HCT116 (cell line): Measurements from ENCODE around the gene TNFAIP2. TPM values are rescaled to one million over a fixed set of nuclear protein-coding genes. Genes with fewer than 3 reads are reported as not detected.
A peak's percentile ranks its signal among the peaks of the same experiment; 100 is the strongest.

Experiments
- ATAC-seq: fragments of 200-7000 bp; cut with Tn5 transposase; 2 replicates; pipeline ENCODE4 v1.9.1; 2020; ENCODE audit warnings: mild to moderate bottlenecking, moderate library complexity
- BruUV-seq: library from RNA; stranded (reverse); fragments of 400-500 nt; replicated peaks from 2 replicates; lab custom pipeline; 2021; lab: Mats Ljungman, UMichigan
- CTCF ChIA-PET: fragments of 300-600 bp; sonication (Branson Sonifier 250); formaldehyde crosslinking; loops from one replicate; lab custom pipeline; 2021; ENCODE audit warnings: antibody characterized with exemption; lab: Charles Lee
- POLR2A ChIA-PET: fragments of 300-600, 350-600 bp; sonication (Branson Sonifier 250); formaldehyde crosslinking; loops from one replicate; lab custom pipeline; 2021; ENCODE audit warnings: antibody characterized with exemption; lab: Charles Lee
- RAD21 ChIA-PET, 2 experiments: fragments of 300-600 bp; sonication (Branson Sonifier 250); formaldehyde crosslinking; loops; one replicate each; lab custom pipeline; 2023; ENCODE audit warnings: low total read pairs in 2 of 2; ENCODE audit not compliant: uncharacterized antibody in 2 of 2, unreplicated experiment in 2 of 2, low non-redundant PET in 1 of 2; lab: Charles Lee
- DNase-seq: peaks from one replicate; pipeline ENCODE4 v3.0.0-alpha.2; 2010; ENCODE audit warnings: low read depth, low spot score
- H2AFZ ChIP-seq: fragments of 200-600 bp; shearing (Covaris generic), sonication (generic); 2 replicates; pipeline ENCODE4 v1.6.1; 2017; ENCODE audit warnings: low read depth, mixed run types, mixed read lengths, antibody characterized with exemption, low read length; ENCODE audit not compliant: poor library complexity, severe bottlenecking
- H3K27ac ChIP-seq: 2 replicates; pipeline ENCODE4 v1.5.1; 2012; ENCODE audit warnings: low read depth, low read length
- H3K27me3 ChIP-seq: fragments of 200-600 bp; sonication (generic); 2 replicates; pipeline ENCODE4 v1.6.1; 2016; ENCODE audit warnings: mixed run types, low read length, mixed read lengths; ENCODE audit not compliant: insufficient read depth
- H3K36me3 ChIP-seq, 2 experiments: fragments of 200-500 bp in 1 of 2; fragments of 200-600 bp in 1 of 2; sonication (Bioruptor generic) in 1 of 2; sonication (generic) in 1 of 2; 2 replicates each; pipeline versions ENCODE4 v1.5.1 to v1.6.1; 2014 to 2016; ENCODE audit warnings: low read length in 2 of 2, inconsistent platforms in 1 of 2, mixed read lengths in 1 of 2, mixed run types in 1 of 2; ENCODE audit not compliant: insufficient read depth in 2 of 2, control insufficient read depth in 1 of 2
- H3K4me1 ChIP-seq, 2 experiments: fragments of 200-600 bp in 1 of 2; sonication (generic) in 1 of 2; 2 replicates each; pipeline versions ENCODE4 v1.5.1 to v1.6.1; 2012 to 2017; ENCODE audit warnings: low read length in 2 of 2, inconsistent platforms in 1 of 2, mild to moderate bottlenecking in 1 of 2, mixed read lengths in 1 of 2, mixed run types in 1 of 2, moderate library complexity in 1 of 2; ENCODE audit not compliant: insufficient read depth in 2 of 2, control insufficient read depth in 1 of 2
- H3K4me2 ChIP-seq: fragments of 200-600 bp; sonication (generic); 2 replicates; pipeline ENCODE4 v1.6.1; 2017; ENCODE audit warnings: mixed run types, low read length, mixed read lengths
- H3K4me3 ChIP-seq, 2 experiments: fragments of 200-600 bp in 1 of 2; sonication (generic) in 1 of 2; replicated peaks in 1 of 2; 2 replicates each; pipeline ENCODE4 v1.5.1; 2011 to 2016; ENCODE audit warnings: low read length in 2 of 2, control low read depth in 1 of 2, low read depth in 1 of 2, mild to moderate bottlenecking in 1 of 2, mixed read lengths in 1 of 2, mixed run types in 1 of 2
- H3K79me2 ChIP-seq: fragments of 200-600 bp; sonication (generic); 2 replicates; pipeline ENCODE4 v1.6.1; 2017; ENCODE audit warnings: mild to moderate bottlenecking, mixed run types, low read length, moderate library complexity, mixed read lengths; ENCODE audit not compliant: insufficient read depth
- H3K9ac ChIP-seq: fragments of 200-600 bp; sonication (generic); 2 replicates; pipeline ENCODE4 v1.6.1; 2016; ENCODE audit warnings: low read length, mixed read lengths
- H3K9me2 ChIP-seq: fragments of 200-600 bp; sonication (generic), shearing (Covaris generic); 2 replicates; pipeline ENCODE4 v1.6.1; 2017; ENCODE audit warnings: mixed run types, mild to moderate bottlenecking, moderate library complexity; ENCODE audit not compliant: insufficient read depth
- H3K9me3 ChIP-seq, 2 experiments: fragments of 200-500 bp in 1 of 2; fragments of 200-600 bp in 1 of 2; sonication (Bioruptor generic) in 1 of 2; sonication (generic) in 1 of 2; 2 replicates each; pipeline ENCODE4 v1.6.1; 2014 to 2017; ENCODE audit warnings: low read length in 2 of 2, mixed read lengths in 2 of 2, inconsistent platforms in 1 of 2, low read depth in 1 of 2, mild to moderate bottlenecking in 1 of 2, mixed run types in 1 of 2, moderate library complexity in 1 of 2; ENCODE audit not compliant: control insufficient read depth in 1 of 2, insufficient read depth in 1 of 2
- H4K20me1 ChIP-seq: fragments of 200-600 bp; sonication (generic), shearing (Covaris generic); 2 replicates; pipeline ENCODE4 v1.6.1; 2017; ENCODE audit warnings: mixed run types, mild to moderate bottlenecking, moderate library complexity; ENCODE audit not compliant: insufficient read depth
- RAD21 ChIP-seq: IDR thresholded peaks from 2 replicates; pipeline ENCODE4 v1.6.1; 2012; ENCODE audit warnings: low read depth, mild to moderate bottlenecking
- SIN3A ChIP-seq: IDR thresholded peaks from 2 replicates; pipeline ENCODE4 v1.6.1; 2012; ENCODE audit warnings: low read depth
- SP1 ChIP-seq: IDR thresholded peaks from 2 replicates; pipeline ENCODE4 v1.6.1; 2012; ENCODE audit warnings: low read depth
- TCF7L2 ChIP-seq: IDR thresholded peaks from 2 replicates; pipeline ENCODE4 v1.7.0; 2011; ENCODE audit warnings: borderline replicate concordance, inconsistent platforms; ENCODE audit not compliant: insufficient read depth, insufficient read length; ENCODE audit errors: extremely low read depth
- ZFX ChIP-seq: fragments of 450-650 bp; IDR thresholded peaks from 2 replicates; pipeline ENCODE4 v1.6.1; 2017
- intact Hi-C: fragments of 100-400 bp; cut with micrococcal nuclease; formaldehyde crosslinking; loops from 2 replicates; pipeline ENCODE4 v1.10.0; 2022
- total RNA-seq: library from RNA; stranded (reverse); gene quantifications from one replicate; pipeline ENCODE4 v1.2.1, GENCODE V29; 2021; ENCODE audit not compliant: unreplicated experiment
- TF ChIP-seq, protein P1 (sequence below), 3 experiments: fragments of 200-600 bp in 1 of 3; sonication (generic) in 1 of 3; IDR thresholded peaks in 2 of 3; conservative IDR thresholded peaks in 1 of 3; 2 replicates each; pipeline ENCODE4 v1.5.1; 2012 to 2017; ENCODE audit warnings: low read depth in 2 of 3, low read length in 2 of 3, antibody characterized with exemption in 1 of 3, borderline replicate concordance in 1 of 3, control low read depth in 1 of 3, mild to moderate bottlenecking in 1 of 3, mixed read lengths in 1 of 3, mixed run types in 1 of 3, moderate library complexity in 1 of 3; ENCODE audit not compliant: insufficient read depth in 1 of 3

Gene TNFAIP2
- total RNA-seq, 1 experiment from 2014 or later = 74.8 TPM

DNA sequence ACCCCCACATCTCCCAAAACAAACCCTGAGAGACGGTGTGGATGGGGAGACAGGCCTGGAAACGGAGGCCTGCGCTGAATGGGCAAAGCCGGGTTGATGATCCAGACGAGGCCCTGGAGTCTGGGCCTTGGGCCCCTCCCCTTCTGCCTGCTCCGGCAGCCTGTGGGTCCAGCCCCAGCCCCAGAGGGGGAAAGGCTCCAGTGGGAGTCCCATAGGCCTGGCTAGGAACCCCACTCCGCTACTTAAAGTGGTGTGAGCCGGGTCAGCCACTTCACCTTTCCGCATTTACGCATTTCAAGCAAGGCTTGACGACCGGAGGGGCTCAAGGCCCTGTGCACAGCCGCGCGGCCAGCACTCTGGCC, 695 bp upstream of the TNFAIP2 start (continued):
- TF ChIP-seq SP1 (no peak), RAD21 (no peak)

DNA sequence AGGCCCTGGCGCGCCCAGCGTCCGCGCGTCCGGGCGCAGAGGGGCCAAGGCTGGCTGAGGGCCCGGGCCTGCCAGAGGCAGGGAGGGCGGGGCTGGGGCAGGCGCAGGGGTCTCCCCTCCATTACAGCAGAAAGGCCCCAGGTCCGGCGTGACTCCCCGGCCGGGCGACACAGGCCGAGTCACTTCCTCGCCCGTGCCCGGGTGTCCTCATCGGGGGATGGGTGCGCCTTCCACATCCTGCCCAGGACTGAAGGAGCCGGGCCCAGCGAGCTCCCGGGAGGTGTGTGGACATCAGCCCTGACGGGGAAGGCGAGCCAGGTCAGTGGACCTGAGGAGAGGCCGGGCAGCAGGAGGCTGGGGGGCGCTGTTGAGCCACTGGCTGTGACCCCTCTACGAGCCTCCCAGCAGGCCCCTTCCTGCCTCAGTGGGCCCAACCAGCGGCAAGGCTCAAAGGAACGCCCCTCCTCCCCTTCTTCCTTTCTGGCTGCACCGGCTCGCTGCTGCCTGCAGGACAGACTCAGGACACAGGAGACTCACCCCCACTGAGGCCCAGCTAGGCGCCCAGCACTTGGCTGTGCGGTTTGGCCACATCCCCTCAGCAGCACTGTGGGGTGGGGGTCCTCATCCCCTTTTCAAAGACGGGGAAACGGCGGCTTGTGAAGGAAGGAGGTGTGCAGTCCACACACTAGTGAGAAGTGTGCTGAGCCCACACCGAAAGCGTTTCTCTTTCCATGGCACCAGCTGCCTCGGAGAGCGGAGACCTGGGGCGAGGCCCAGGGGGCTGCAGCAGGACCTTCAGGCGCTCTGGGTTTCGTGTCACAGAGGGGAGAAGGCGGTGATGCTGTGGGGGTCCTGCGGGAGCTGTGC, 606 bp downstream of the TNFAIP2 start:
- TF ChIP-seq TCF7L2 (peak; percentile 53), ZFX (0 out of 2 replicates have a peak, but pooled peaks have one; percentile 38), SIN3A (no peak)
- TF ChIP-seq, protein P1, sequence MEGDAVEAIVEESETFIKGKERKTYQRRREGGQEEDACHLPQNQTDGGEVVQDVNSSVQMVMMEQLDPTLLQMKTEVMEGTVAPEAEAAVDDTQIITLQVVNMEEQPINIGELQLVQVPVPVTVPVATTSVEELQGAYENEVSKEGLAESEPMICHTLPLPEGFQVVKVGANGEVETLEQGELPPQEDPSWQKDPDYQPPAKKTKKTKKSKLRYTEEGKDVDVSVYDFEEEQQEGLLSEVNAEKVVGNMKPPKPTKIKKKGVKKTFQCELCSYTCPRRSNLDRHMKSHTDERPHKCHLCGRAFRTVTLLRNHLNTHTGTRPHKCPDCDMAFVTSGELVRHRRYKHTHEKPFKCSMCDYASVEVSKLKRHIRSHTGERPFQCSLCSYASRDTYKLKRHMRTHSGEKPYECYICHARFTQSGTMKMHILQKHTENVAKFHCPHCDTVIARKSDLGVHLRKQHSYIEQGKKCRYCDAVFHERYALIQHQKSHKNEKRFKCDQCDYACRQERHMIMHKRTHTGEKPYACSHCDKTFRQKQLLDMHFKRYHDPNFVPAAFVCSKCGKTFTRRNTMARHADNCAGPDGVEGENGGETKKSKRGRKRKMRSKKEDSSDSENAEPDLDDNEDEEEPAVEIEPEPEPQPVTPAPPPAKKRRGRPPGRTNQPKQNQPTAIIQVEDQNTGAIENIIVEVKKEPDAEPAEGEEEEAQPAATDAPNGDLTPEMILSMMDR (IDR thresholded peaks at IDR 0.05 in 2 of 3, conservative IDR thresholded peaks at IDR 0.05 in 1 of 3; ENCODE audit: borderline replicate concordance in 1 of 3, insufficient read depth in 1 of 3, low read depth in 2 of 3, low read length in 2 of 3) = peak in 2 of 3 experiments; percentile 55 to 69; a peak in 4 of 6 replicates
- TF ChIP-seq, all 23 proteins: peak for 3
- 0 out of 4 replicates have a peak, but pooled peaks cover 0 to 2% of the 10 kb centered on the region in 2 experiments for H3K36me3 ChIP-seq
- H3K9me3 ChIP-seq = no peaks in the 10 kb centered on the region
- ChIA-PET CTCF (interaction anchor here (0.6 to 1.3 kb wide), 5 partner anchors 9 to 57 kb away, joined by 3 to 4 read pairs (median 4); no protein-coding TSS in a partner anchor), POLR2A (no interaction called here), RAD21 (no interaction called here)
- peak overlapping the region; percentile 83 for H3K9ac ChIP-seq
- H3K27me3 ChIP-seq = no peaks in the 10 kb centered on the region
- H3K9me2 ChIP-seq = no peaks in the 10 kb centered on the region
- peaks cover 10% of the 10 kb centered on the region; the same call in 1 of the 2 replicates for H3K79me2 ChIP-seq
- peak overlapping the region; percentile 58 to 80 for H3K4me3 ChIP-seq
- H3K4me2 ChIP-seq = peak overlapping the region; percentile 94
- H3K4me1 ChIP-seq = peaks cover 31 to 46% of the 10 kb centered on the region in 2 experiments
- no peak overlapping the region for H2AFZ ChIP-seq
- DNase-seq (no peak), ATAC-seq (peak; percentile 49)
- intact Hi-C loops = no loop called here
- H3K27ac ChIP-seq = peak overlapping the region; percentile 74; the same call in 1 of the 2 replicates
- TSS peak; percentile 48 for BruUV-seq
- H4K20me1 ChIP-seq = no peaks in the 10 kb centered on the region
